Calu3 (cell line): ENCODE results near the gene JAZF1. TPM values are rescaled to one million over a fixed set of nuclear protein-coding genes. Genes with fewer than 3 reads are reported as not detected.
"Not testable (repeated sequence)": the region's sequence is repeated elsewhere in the genome, so short reads cannot be mapped to it uniquely, and the experiment has no call there.

ENCODE experiments used
- BruUV-seq: library from RNA; stranded (reverse); fragments of 400-500 nt; replicated peaks from 2 replicates; lab custom pipeline; 2021; lab: Mats Ljungman, UMichigan
- CTCF ChIA-PET: fragments of 300-600 bp; sonication (Branson Sonifier 250); formaldehyde crosslinking; loops from one replicate; lab custom pipeline; 2022; ENCODE audit warnings: antibody characterized with exemption; lab: Charles Lee
- DNase-seq: peaks from one replicate; pipeline ENCODE4 v3.0.0; 2022
- H3K27ac Mint-ChIP-seq: one replicate; pipeline ENCODE4 v1.8.0; 2022; ENCODE audit warnings: mixed read lengths; ENCODE audit not compliant: unreplicated experiment
- H3K27me3 Mint-ChIP-seq: one replicate; pipeline ENCODE4 v1.8.0; 2022; ENCODE audit warnings: mixed read lengths; ENCODE audit not compliant: unreplicated experiment
- H3K36me3 Mint-ChIP-seq: one replicate; pipeline ENCODE4 v1.8.0; 2022; ENCODE audit warnings: mild to moderate bottlenecking, moderate library complexity, mixed read lengths; ENCODE audit not compliant: insufficient read depth, unreplicated experiment
- H3K4me1 Mint-ChIP-seq: one replicate; pipeline ENCODE4 v1.8.0; 2022; ENCODE audit warnings: mild to moderate bottlenecking, low read depth, mixed read lengths; ENCODE audit not compliant: unreplicated experiment
- H3K4me3 Mint-ChIP-seq: one replicate; pipeline ENCODE4 v1.8.0; 2022; ENCODE audit warnings: mild to moderate bottlenecking, low read depth, moderate library complexity, mixed read lengths; ENCODE audit not compliant: unreplicated experiment
- H3K9me3 Mint-ChIP-seq: one replicate; pipeline ENCODE4 v1.8.0; 2022; ENCODE audit warnings: low read depth, mixed read lengths; ENCODE audit not compliant: unreplicated experiment
- CTCF ChIP-seq: fragments of 200-600 bp; IDR thresholded peaks from one replicate; pipeline ENCODE4 v1.8.0; 2022; ENCODE audit warnings: antibody characterized with exemption; ENCODE audit not compliant: unreplicated experiment
- intact Hi-C: fragments of 100-400 bp; cut with micrococcal nuclease; formaldehyde crosslinking; loops from one replicate; pipeline ENCODE4 v1.10.0; 2022; ENCODE audit not compliant: unreplicated experiment
- total RNA-seq: library from RNA; stranded (reverse); gene quantifications from 2 replicates; pipeline ENCODE4 v1.2.3, GENCODE V29; 2022

Gene JAZF1
- total RNA-seq, 1 experiment from 2014 or later: 10.7 TPM

GRCh38 chr7:27895551-27895950 is 285.0 kb downstream of the JAZF1 start:
- H3K27me3 Mint-ChIP-seq: no peaks in the 10 kb centered on the region
- no peak for DNase-seq
- H3K4me3 Mint-ChIP-seq: no peak overlapping the region
- no peak for TF ChIP-seq CTCF
- no TSS peak for BruUV-seq
- intact Hi-C loops: no loop called here
- peaks cover 33% of the 10 kb centered on the region for H3K4me1 Mint-ChIP-seq
- H3K27ac Mint-ChIP-seq: no peak overlapping the region
- H3K9me3 Mint-ChIP-seq: no peaks in the 10 kb centered on the region
- H3K36me3 Mint-ChIP-seq: no peaks in the 10 kb centered on the region
- CTCF ChIA-PET: no interaction called here

GRCh38 chr7:27890205-27890849 is 290.3 kb downstream of the JAZF1 start:
- TF ChIP-seq CTCF: no peak
- CTCF ChIA-PET: interaction anchor here (0.6 kb wide), 1 partner anchor 43 kb away, joined by 3 read pairs; no protein-coding TSS in a partner anchor
- intact Hi-C loops: no loop called here
- Mint-ChIP-seq H3K27me3 (no peaks in the 10 kb centered on the region), H3K9me3 (peaks cover 2% of the 10 kb centered on the region), H3K36me3 (no peaks in the 10 kb centered on the region), H3K27ac (no peak overlapping the region), H3K4me1 (peaks cover 7% of the 10 kb centered on the region), H3K4me3 (no peak overlapping the region)
- no TSS peak for BruUV-seq
- DNase-seq: no peak

DNA sequence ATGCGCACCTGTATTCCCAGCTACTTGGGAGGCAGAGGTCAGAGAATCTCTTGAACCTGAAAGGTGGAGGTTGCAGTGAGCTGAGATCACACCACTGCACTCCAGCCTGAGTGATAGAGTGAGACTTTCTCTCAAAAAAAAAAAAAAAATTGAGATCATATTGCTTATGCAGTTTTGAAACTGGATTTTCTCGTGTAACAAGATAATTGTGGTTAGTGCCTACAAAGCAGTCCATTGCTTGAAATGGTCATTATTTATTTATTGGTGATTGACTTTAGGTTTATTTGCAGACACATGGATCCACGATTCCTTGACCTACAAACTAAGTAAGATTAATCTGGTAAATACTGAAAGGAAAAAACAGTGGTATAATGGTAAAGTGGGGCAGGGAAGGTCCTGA is 290.8 kb downstream of the JAZF1 start:
- Mint-ChIP-seq H3K27me3 (no peaks in the 10 kb centered on the region), H3K36me3 (no peaks in the 10 kb centered on the region), H3K27ac (no peak overlapping the region), H3K4me1 (peaks cover 7% of the 10 kb centered on the region), H3K4me3 (no peak overlapping the region), H3K9me3 (peaks cover 2% of the 10 kb centered on the region)
- no peak for TF ChIP-seq CTCF
- CTCF ChIA-PET: interaction anchor here (0.6 kb wide), 1 partner anchor 44 kb away, joined by 3 read pairs; no protein-coding TSS in a partner anchor
- intact Hi-C loops: no loop called here
- DNase-seq: no peak
- BruUV-seq: no TSS peak

GRCh38 chr7:27888736-27889135 is 291.9 kb downstream of the JAZF1 start:
- DNase-seq: no peak
- CTCF ChIA-PET: interaction anchor here (0.7 kb wide), 3 partner anchors 9 to 1056 kb away, joined by 4 to 8 read pairs (median 6); no protein-coding TSS in a partner anchor
- H3K9me3 Mint-ChIP-seq: peaks cover 2% of the 10 kb centered on the region
- TF ChIP-seq CTCF: no peak
- intact Hi-C loops: no loop called here
- H3K36me3 Mint-ChIP-seq: no peaks in the 10 kb centered on the region
- no peak overlapping the region for H3K4me3 Mint-ChIP-seq
- BruUV-seq: no TSS peak
- no peaks in the 10 kb centered on the region for H3K27me3 Mint-ChIP-seq
- no peak overlapping the region for H3K27ac Mint-ChIP-seq
- peaks cover 7% of the 10 kb centered on the region for H3K4me1 Mint-ChIP-seq

DNA sequence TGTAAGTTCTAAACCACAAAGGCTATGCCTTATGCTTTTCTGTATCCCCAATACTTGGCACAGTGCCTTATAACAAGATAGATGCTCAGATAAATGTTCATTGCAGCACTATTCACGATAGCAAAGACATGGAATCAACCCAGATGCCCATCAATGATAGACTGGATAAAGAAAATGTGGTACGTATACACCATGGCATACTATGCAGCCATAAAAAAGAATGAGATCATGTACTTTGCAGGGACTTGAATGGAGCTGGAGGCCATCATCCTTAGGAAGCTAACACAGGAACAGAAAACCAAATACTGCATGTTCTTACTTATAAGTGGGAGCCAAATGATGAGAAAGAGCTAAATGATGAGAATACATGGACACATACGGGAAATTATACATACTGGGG is 293.9 kb downstream of the JAZF1 start:
- H3K27ac Mint-ChIP-seq, H3K36me3 Mint-ChIP-seq, DNase-seq, H3K9me3 Mint-ChIP-seq, H3K27me3 Mint-ChIP-seq, CTCF ChIA-PET, intact Hi-C loops, H3K4me3 Mint-ChIP-seq, BruUV-seq, H3K4me1 Mint-ChIP-seq: not testable (repeated sequence)
